Hepatocyte (in vitro differentiated cells): ENCODE measurements around the gene RASAL2.

ENCODE experiments used
- CTCF ChIP-seq: fragments of 200-600 bp; sonication (generic); IDR thresholded peaks from 2 replicates; pipeline ENCODE4 v1.5.1; 2016; ENCODE audit warnings: antibody characterized with exemption, mild to moderate bottlenecking; ENCODE audit not compliant: poor library complexity
- EZH2 ChIP-seq: fragments of 200-600 bp; sonication (generic); IDR thresholded peaks from 2 replicates; pipeline ENCODE4 v1.6.1; 2016; ENCODE audit warnings: antibody characterized with exemption, mild to moderate bottlenecking, borderline replicate concordance

DNA sequence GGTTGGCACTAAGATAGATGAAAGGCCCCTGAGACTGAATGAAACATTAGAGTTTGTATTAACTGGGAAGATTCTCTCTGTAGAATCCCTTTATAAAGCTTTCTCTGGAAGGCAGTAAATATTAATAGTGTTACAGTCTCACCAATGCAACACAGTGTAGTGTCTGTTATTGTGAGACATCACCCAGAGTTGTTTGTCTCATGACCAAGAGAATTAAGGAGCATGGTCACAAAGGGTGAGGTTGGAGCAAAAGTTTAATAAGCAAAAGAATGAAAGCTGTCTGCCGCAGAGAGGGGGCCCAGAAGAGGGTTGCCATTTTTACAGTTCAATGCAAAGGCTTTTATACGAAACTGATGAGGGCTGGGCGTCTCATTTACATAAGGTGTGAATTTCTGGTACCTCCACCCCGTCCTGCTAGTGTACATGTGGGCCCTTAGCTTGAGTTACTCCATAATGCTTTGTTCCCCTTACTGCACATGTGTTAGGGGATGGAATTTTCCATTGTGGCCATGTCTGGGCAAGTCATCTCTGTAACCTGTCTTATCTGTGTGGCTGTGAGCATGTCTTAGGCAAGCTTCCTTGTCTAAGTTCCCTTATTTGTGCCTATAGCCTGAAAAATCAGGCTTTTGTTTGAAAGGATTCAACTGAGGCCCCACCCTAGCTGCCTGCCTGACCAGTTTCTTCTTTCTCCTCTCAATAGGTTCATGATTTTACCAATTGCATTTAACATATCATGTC is 184.1 kb downstream of the RASAL2 start:
- TF ChIP-seq CTCF, result no peak
- TF ChIP-seq EZH2, result no peak
